ENCODE measurements around the gene PCCA. TPM values are rescaled to one million over a fixed set of nuclear protein-coding genes. Genes with fewer than 3 reads are reported as not detected.

PCCA gene
- total and polyA plus RNA-seq, 9 donors = 23.5 to 62.4 (median 45.8) TPM

DNA sequence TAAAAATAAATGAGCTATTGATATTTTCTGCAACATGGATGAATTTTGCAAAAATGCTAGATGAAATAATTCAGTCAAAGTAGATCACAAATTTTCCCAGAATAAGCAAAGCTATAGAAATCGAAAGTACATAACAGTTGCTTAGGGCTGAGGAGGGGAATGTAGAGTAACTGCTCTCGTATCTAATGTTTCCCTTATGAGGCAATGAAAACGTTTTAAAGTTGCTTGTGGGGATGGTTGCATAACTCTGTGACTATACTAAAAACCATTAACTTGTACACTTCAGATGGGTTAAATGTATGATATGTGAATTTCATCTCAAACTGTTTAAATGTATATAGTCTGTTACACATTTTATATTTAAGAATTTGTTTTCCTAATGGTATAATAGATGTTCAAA, 268.0 kb downstream of the PCCA start:
- H3K4me1 ChIP-seq (ENCODE audit: insufficient read depth) = no peaks in the 10 kb centered on the region
- no peak for DNase-seq
- H3K9me3 ChIP-seq = no peaks in the 10 kb centered on the region
- no peaks in the 10 kb centered on the region for H3K27me3 ChIP-seq
- no peaks in the 10 kb centered on the region for H3K36me3 ChIP-seq
- no peak for TF ChIP-seq CTCF (IDR thresholded peaks at IDR 0.05)
- no peak for TF ChIP-seq POLR2A (IDR thresholded peaks at IDR 0.05)
- no peak for TF ChIP-seq EP300 (IDR thresholded peaks at IDR 0.05)
- 62 to 76% (median 72%) methylated on average over 3 of the region's 3 CpGs for WGBS, 3 donors
- H3K27ac ChIP-seq = no peak overlapping the region
- H3K4me3 ChIP-seq = no peak overlapping the region
- intact Hi-C loops (cut with DNase I) = no loop called here

DNA sequence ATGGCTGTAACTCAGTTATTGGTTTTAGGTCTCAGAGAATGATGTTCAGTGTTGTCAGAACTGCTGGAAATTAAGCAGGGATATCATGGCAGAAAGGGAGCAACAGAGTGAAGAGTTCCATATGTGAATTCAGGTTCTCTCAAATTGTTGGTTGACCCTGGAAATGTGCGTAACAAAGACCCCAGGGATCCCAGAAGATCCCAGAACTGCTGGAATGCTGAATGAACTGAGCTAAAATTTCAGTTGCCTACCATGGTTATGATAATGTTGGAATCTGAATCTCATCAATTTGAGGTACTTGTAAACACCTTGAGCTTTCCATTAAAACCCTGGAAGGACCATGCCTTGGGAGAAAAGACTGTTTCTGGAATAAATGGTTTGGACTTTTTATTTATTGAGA, 268.9 kb downstream of the PCCA start:
- Histone ChIP-seq H3K9me3 (no peaks in the 10 kb centered on the region), H3K4me3 (no peak overlapping the region), H3K27ac (no peak overlapping the region), H3K27me3 (no peaks in the 10 kb centered on the region), H3K4me1 (ENCODE audit: insufficient read depth) (no peaks in the 10 kb centered on the region), H3K36me3 (no peaks in the 10 kb centered on the region)
- TF ChIP-seq EP300 (IDR thresholded peaks at IDR 0.05) (no peak), CTCF (IDR thresholded peaks at IDR 0.05) (no peak), POLR2A (IDR thresholded peaks at IDR 0.05) (no peak)
- no peak for DNase-seq
- intact Hi-C loops (cut with DNase I) = no loop called here
- WGBS, 3 donors = 97 to 100% (median 98%) methylated on average over 1 of the region's 1 CpG

DNA sequence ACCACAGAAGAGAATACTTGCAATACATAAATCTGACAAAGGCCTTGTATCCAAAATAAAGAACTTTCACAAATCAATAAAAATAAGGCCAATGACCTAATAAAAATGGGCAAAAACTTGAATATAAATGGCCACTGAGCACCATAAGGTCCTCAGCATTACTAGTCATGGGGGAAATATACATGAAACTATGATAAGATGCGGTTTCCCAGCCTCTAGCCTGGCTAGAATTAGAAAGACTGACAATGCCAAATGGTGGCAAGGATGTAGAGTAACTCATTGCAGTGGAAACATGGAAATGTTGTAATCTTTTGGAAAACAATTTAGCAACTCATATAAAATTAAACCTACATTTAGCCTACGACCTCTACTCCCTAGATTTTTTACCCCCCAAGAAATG, 272.6 kb downstream of the PCCA start:
- no peak overlapping the region for H3K4me3 ChIP-seq
- 92 to 99% (median 97%) methylated on average over 2 of the region's 2 CpGs for WGBS, 3 donors
- H3K9me3 ChIP-seq = no peaks in the 10 kb centered on the region
- TF ChIP-seq EP300 (IDR thresholded peaks at IDR 0.05) = no peak
- no peak for TF ChIP-seq CTCF (IDR thresholded peaks at IDR 0.05)
- no peak for TF ChIP-seq POLR2A (IDR thresholded peaks at IDR 0.05)
- H3K27ac ChIP-seq = no peak overlapping the region
- no peaks in the 10 kb centered on the region for H3K36me3 ChIP-seq
- DNase-seq = no peak
- H3K4me1 ChIP-seq (ENCODE audit: insufficient read depth) = peaks cover 1% of the 10 kb centered on the region
- intact Hi-C loops (cut with DNase I) = no loop called here
- no peaks in the 10 kb centered on the region for H3K27me3 ChIP-seq

- no peak for DNase-seq
- intact Hi-C loops (cut with DNase I) = no loop called here
These were observed 273.5 kb downstream of the PCCA start for GRCh38 chr13:100362371-100362770.

More at GRCh38 chr13:100362371-100362770, 273.5 kb downstream of the PCCA start:
- no peaks in the 10 kb centered on the region for H3K36me3 ChIP-seq
- H3K9me3 ChIP-seq = no peaks in the 10 kb centered on the region
- no peak overlapping the region for H3K27ac ChIP-seq
- TF ChIP-seq POLR2A (IDR thresholded peaks at IDR 0.05) = no peak
- TF ChIP-seq CTCF (IDR thresholded peaks at IDR 0.05) = no peak
- no peak for TF ChIP-seq EP300 (IDR thresholded peaks at IDR 0.05)
- no peak overlapping the region for H3K4me3 ChIP-seq
- WGBS, 3 donors = 39 to 52% (median 47%) methylated on average over 2 of the region's 2 CpGs
- H3K27me3 ChIP-seq = no peaks in the 10 kb centered on the region
- peaks cover 1% of the 10 kb centered on the region for H3K4me1 ChIP-seq (ENCODE audit: insufficient read depth)
